Anterior cingulate cortex (tissue), 58 donors: Measurements from ENCODE around the gene REPS1.
"Not testable (repeated sequence)": the region's sequence is repeated elsewhere in the genome, so short reads cannot be mapped to it uniquely, and the experiment has no call there.

ENCODE experiments used
- DNase-seq, 58 donors: peaks; one replicate each; lab custom pipeline; 2025; lab: John Stamatoyannopoulos, UW

Gene REPS1

GRCh38 chr6:139006477-139006876 is 18.4 kb upstream of the REPS1 start:
- no peak for DNase-seq

GRCh38 chr6:139003751-139004150 is 15.7 kb upstream of the REPS1 start:
- no peak for DNase-seq

GRCh38 chr6:138999949-139000725 is 12.1 kb upstream of the REPS1 start:
- no peak for DNase-seq

GRCh38 chr6:138997136-138997535 is 9.1 kb upstream of the REPS1 start:
- no peak for DNase-seq

- DNase-seq, result no peak
These were observed 8.5 kb upstream of the REPS1 start for GRCh38 chr6:138996524-138996923.

GRCh38 chr6:138993410-138993809 is 5.4 kb upstream of the REPS1 start:
- DNase-seq, result not testable (repeated sequence)

GRCh38 chr6:138992965-138993364 is 4.9 kb upstream of the REPS1 start:
- DNase-seq, result not testable (repeated sequence)

- DNase-seq, result no peak
These were observed 3.2 kb upstream of the REPS1 start for GRCh38 chr6:138991206-138991605.

- DNase-seq, result no peak
These were observed 1.3 kb upstream of the REPS1 start for GRCh38 chr6:138989098-138989983.

GRCh38 chr6:138988469-138988834 is 399 bp upstream of the REPS1 start:
- peak in 1 of 58 donors; percentile 32 for DNase-seq

GRCh38 chr6:138987080-138987642 is 892 bp downstream of the REPS1 start:
- peak in 17 of 58 donors; percentile 5 to 53 (median 32) for DNase-seq

GRCh38 chr6:138986578-138986977 is 1.5 kb downstream of the REPS1 start:
- no peak for DNase-seq

GRCh38 chr6:138981416-138981815 is 6.6 kb downstream of the REPS1 start:
- DNase-seq, result no peak

GRCh38 chr6:138979813-138980668 is 8.0 kb downstream of the REPS1 start:
- no peak for DNase-seq

GRCh38 chr6:138979365-138979764 is 8.7 kb downstream of the REPS1 start:
- no peak for DNase-seq

- no peak for DNase-seq
These were observed 9.8 kb downstream of the REPS1 start for GRCh38 chr6:138978229-138978628.

- no peak for DNase-seq
These were observed 10.3 kb downstream of the REPS1 start for GRCh38 chr6:138977646-138978167.

- DNase-seq, result no peak
These were observed 10.8 kb downstream of the REPS1 start for GRCh38 chr6:138977242-138977641.

GRCh38 chr6:138975815-138976214 is 12.2 kb downstream of the REPS1 start:
- DNase-seq, result no peak
